GM23338 (cell line): Measurements from ENCODE around the gene PITPNC1. TPM values are rescaled to one million over a fixed set of nuclear protein-coding genes. Genes with fewer than 3 reads are reported as not detected.

Source experiments
- ATAC-seq: fragments of 200-7000 bp; cut with Tn5 transposase; 3 replicates; pipeline ENCODE4 v1.9.1; 2020
- DNase-seq: peaks from one replicate; pipeline ENCODE4 v3.0.0-alpha.2; 2015; ENCODE audit warnings: low spot score
- H2AFZ ChIP-seq: fragments of 200-600 bp; sonication (generic); 2 replicates; pipeline ENCODE4 v1.8.0; 2016; ENCODE audit warnings: antibody characterized with exemption, mild to moderate bottlenecking, moderate library complexity
- H3F3A ChIP-seq: fragments of 200-600 bp; sonication (generic); replicated peaks from 2 replicates; pipeline ENCODE4 v1.8.0; 2017; ENCODE audit warnings: antibody characterized with exemption, mixed run types, low read depth
- H3K27ac ChIP-seq: fragments of 200-600 bp; sonication (generic); 2 replicates; pipeline ENCODE4 v1.6.1; 2016; ENCODE audit warnings: low read depth
- H3K27me3 ChIP-seq: fragments of 200-600 bp; sonication (generic); 2 replicates; pipeline ENCODE4 v1.8.0; 2016; ENCODE audit warnings: mild to moderate bottlenecking, mixed run types, moderate library complexity; ENCODE audit not compliant: insufficient read depth
- H3K36me3 ChIP-seq: fragments of 200-600 bp; sonication (generic); 2 replicates; pipeline ENCODE4 v1.8.0; 2016; ENCODE audit warnings: mild to moderate bottlenecking; ENCODE audit not compliant: insufficient read depth
- H3K4me1 ChIP-seq: fragments of 200-600 bp; sonication (generic); 2 replicates; pipeline ENCODE4 v1.8.0; 2016; ENCODE audit warnings: mild to moderate bottlenecking, moderate library complexity; ENCODE audit not compliant: insufficient read depth
- H3K4me2 ChIP-seq: fragments of 200-600 bp; sonication (generic); 2 replicates; pipeline ENCODE4 v1.7.1; 2017; ENCODE audit warnings: mixed run types
- H3K4me3 ChIP-seq: fragments of 200-600 bp; sonication (generic); 2 replicates; pipeline ENCODE4 v1.6.1; 2016; ENCODE audit warnings: mixed run types
- H3K79me2 ChIP-seq: fragments of 200-600 bp; sonication (generic); replicated peaks from 2 replicates; pipeline ENCODE4 v1.8.0; 2017; ENCODE audit warnings: mild to moderate bottlenecking; ENCODE audit not compliant: insufficient read depth
- H3K9me2 ChIP-seq: fragments of 200-600 bp; sonication (generic); 2 replicates; pipeline ENCODE4 v1.8.0; 2017; ENCODE audit not compliant: insufficient read depth
- H4K20me1 ChIP-seq: fragments of 200-600 bp; sonication (generic); replicated peaks from 2 replicates; pipeline ENCODE4 v1.8.0; 2017; ENCODE audit warnings: mild to moderate bottlenecking; ENCODE audit not compliant: insufficient read depth
- H3K27ac Mint-ChIP-seq: 2 replicates; pipeline ENCODE4 v1.8.0; 2020; ENCODE audit warnings: inconsistent platforms, mild to moderate bottlenecking, moderate library complexity, mixed read lengths
- H3K27me3 Mint-ChIP-seq: 3 replicates; pipeline ENCODE4 v1.8.0; 2022; ENCODE audit warnings: low read depth, mild to moderate bottlenecking, moderate library complexity, mixed read lengths, inconsistent platforms; ENCODE audit not compliant: insufficient read depth, poor library complexity
- H3K36me3 Mint-ChIP-seq: 3 replicates; pipeline ENCODE4 v1.8.0; 2021; ENCODE audit warnings: low read depth, mild to moderate bottlenecking, inconsistent platforms, moderate library complexity, mixed read lengths
- H3K4me1 Mint-ChIP-seq: 3 replicates; pipeline ENCODE4 v1.8.0; 2020; ENCODE audit warnings: mild to moderate bottlenecking, inconsistent platforms, mixed read lengths
- H3K4me3 Mint-ChIP-seq: 3 replicates; pipeline ENCODE4 v1.8.0; 2021; ENCODE audit warnings: moderate library complexity, mild to moderate bottlenecking, inconsistent platforms, mixed read lengths
- H3K9me3 Mint-ChIP-seq: 3 replicates; pipeline ENCODE4 v1.8.0; 2020; ENCODE audit warnings: moderate library complexity, mild to moderate bottlenecking, inconsistent platforms, mixed read lengths
- EZH2 ChIP-seq: fragments of 200-600 bp; sonication (generic); IDR thresholded peaks from one replicate; pipeline ENCODE4 v1.8.0; 2017; ENCODE audit warnings: antibody characterized with exemption, mild to moderate bottlenecking, low read depth; ENCODE audit not compliant: unreplicated experiment
- EZH2phosphoT487 ChIP-seq: fragments of 200-600 bp; sonication (generic); IDR thresholded peaks from one replicate; pipeline ENCODE4 v1.8.1; 2018; ENCODE audit warnings: antibody characterized with exemption; ENCODE audit not compliant: unreplicated experiment
- JUNB ChIP-seq: IDR thresholded peaks from one replicate; pipeline ENCODE4 v1.6.1; 2016; ENCODE audit warnings: antibody characterized with exemption; ENCODE audit not compliant: unreplicated experiment
- NANOG ChIP-seq: IDR thresholded peaks from 2 replicates; pipeline ENCODE4 v1.6.1; 2016; ENCODE audit warnings: antibody characterized with exemption, borderline replicate concordance
- POLR2AphosphoS5 ChIP-seq: IDR thresholded peaks from 2 replicates; pipeline ENCODE4 v1.6.1; 2016; ENCODE audit warnings: antibody characterized with exemption, low read depth
- STAT1 ChIP-seq: IDR thresholded peaks from one replicate; pipeline ENCODE4 v1.6.1; 2016; ENCODE audit warnings: antibody characterized with exemption; ENCODE audit not compliant: unreplicated experiment
- ZNF114 ChIP-seq: fragments of 250-450 bp; sonication (Bioruptor Pico); IDR thresholded peaks from 2 replicates; pipeline ENCODE4 v1.5.0; 2020; ENCODE audit warnings: mild to moderate bottlenecking, moderate library complexity
- ZNF331 ChIP-seq: fragments of 250-450 bp; sonication (Bioruptor Pico); IDR thresholded peaks from 2 replicates; pipeline ENCODE4 v1.5.0; 2020; ENCODE audit warnings: low read depth, mild to moderate bottlenecking, moderate library complexity
- polyA plus RNA-seq: library from polyadenylated mRNA; unstranded; fragments of >200 nt; fragmentation: Nextera tagmentation; extraction: Ambion mirVana; gene quantifications from 2 replicates; pipeline ENCODE4 v1.2.1, GENCODE V29; 2016
- total RNA-seq: library from RNA; depleted of rRNA; stranded (reverse); fragments of >200 nt; shearing (Covaris generic); gene quantifications from 2 replicates; pipeline ENCODE4 v1.2.3, GENCODE V29; 2014
- TF ChIP-seq, protein P1 (sequence below): IDR thresholded peaks from one replicate; pipeline ENCODE4 v1.6.1; 2018; ENCODE audit warnings: antibody characterized with exemption; ENCODE audit not compliant: unreplicated experiment
- TF ChIP-seq, protein P2 (sequence below): fragments of 250-450 bp; sonication (Bioruptor Pico); IDR thresholded peaks from 2 replicates; pipeline ENCODE4 v1.5.0; 2020; ENCODE audit warnings: mild to moderate bottlenecking, moderate library complexity
- TF ChIP-seq, protein P3 (sequence below): IDR thresholded peaks from 2 replicates; pipeline ENCODE4 v1.6.1; 2016; ENCODE audit warnings: antibody characterized with exemption

The PITPNC1 gene
- total and polyA plus RNA-seq, 2 experiments from 2014 or later: 23.0 to 32.6 TPM

DNA sequence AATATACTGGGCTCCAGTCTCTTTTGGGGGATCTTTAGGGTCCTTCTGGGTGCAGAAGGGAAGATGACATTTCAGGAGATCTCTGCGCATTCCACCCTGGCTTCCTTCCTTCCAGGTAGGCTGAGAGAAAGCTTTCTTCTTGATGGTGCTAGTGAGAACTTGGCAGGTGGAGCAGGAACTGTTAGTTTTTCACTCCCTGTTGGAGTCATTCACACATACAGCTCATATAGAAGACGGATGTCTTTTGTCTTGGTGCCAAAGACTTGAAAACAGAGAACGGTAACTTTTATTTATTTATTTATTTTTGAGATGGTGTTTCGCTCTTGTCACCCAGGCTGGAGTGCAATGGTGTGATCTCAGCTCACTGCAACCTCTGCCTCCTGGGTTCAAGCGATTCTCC, 43.9 kb downstream of the PITPNC1 start:
- H3K9me3 Mint-ChIP-seq: no peaks in the 10 kb centered on the region
- 0 out of 2 replicates have a peak, but pooled peaks cover 3% of the 10 kb centered on the region for H3K36me3 ChIP-seq
- peaks cover 80% of the 10 kb centered on the region for H3K79me2 ChIP-seq
- H3K9me2 ChIP-seq: 0 out of 2 replicates have a peak, but pooled peaks cover 5% of the 10 kb centered on the region
- peaks cover 6% of the 10 kb centered on the region for H3K27me3 Mint-ChIP-seq
- DNase-seq (no peak), ATAC-seq (no peak)
- H3K4me2 ChIP-seq: no peak overlapping the region
- H4K20me1 ChIP-seq: peaks cover 35% of the 10 kb centered on the region
- H3K4me3 ChIP-seq: no peak overlapping the region
- H3K4me1 Mint-ChIP-seq: peaks cover 24% of the 10 kb centered on the region
- H3K27me3 ChIP-seq: no peaks in the 10 kb centered on the region
- no peak for TF ChIP-seq STAT1
- TF ChIP-seq, protein P1, sequence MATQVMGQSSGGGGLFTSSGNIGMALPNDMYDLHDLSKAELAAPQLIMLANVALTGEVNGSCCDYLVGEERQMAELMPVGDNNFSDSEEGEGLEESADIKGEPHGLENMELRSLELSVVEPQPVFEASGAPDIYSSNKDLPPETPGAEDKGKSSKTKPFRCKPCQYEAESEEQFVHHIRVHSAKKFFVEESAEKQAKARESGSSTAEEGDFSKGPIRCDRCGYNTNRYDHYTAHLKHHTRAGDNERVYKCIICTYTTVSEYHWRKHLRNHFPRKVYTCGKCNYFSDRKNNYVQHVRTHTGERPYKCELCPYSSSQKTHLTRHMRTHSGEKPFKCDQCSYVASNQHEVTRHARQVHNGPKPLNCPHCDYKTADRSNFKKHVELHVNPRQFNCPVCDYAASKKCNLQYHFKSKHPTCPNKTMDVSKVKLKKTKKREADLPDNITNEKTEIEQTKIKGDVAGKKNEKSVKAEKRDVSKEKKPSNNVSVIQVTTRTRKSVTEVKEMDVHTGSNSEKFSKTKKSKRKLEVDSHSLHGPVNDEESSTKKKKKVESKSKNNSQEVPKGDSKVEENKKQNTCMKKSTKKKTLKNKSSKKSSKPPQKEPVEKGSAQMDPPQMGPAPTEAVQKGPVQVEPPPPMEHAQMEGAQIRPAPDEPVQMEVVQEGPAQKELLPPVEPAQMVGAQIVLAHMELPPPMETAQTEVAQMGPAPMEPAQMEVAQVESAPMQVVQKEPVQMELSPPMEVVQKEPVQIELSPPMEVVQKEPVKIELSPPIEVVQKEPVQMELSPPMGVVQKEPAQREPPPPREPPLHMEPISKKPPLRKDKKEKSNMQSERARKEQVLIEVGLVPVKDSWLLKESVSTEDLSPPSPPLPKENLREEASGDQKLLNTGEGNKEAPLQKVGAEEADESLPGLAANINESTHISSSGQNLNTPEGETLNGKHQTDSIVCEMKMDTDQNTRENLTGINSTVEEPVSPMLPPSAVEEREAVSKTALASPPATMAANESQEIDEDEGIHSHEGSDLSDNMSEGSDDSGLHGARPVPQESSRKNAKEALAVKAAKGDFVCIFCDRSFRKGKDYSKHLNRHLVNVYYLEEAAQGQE: no peak
- TF ChIP-seq JUNB: no peak
- TF ChIP-seq NANOG: no peak
- no peak for TF ChIP-seq EZH2phosphoT487
- TF ChIP-seq, protein P2, sequence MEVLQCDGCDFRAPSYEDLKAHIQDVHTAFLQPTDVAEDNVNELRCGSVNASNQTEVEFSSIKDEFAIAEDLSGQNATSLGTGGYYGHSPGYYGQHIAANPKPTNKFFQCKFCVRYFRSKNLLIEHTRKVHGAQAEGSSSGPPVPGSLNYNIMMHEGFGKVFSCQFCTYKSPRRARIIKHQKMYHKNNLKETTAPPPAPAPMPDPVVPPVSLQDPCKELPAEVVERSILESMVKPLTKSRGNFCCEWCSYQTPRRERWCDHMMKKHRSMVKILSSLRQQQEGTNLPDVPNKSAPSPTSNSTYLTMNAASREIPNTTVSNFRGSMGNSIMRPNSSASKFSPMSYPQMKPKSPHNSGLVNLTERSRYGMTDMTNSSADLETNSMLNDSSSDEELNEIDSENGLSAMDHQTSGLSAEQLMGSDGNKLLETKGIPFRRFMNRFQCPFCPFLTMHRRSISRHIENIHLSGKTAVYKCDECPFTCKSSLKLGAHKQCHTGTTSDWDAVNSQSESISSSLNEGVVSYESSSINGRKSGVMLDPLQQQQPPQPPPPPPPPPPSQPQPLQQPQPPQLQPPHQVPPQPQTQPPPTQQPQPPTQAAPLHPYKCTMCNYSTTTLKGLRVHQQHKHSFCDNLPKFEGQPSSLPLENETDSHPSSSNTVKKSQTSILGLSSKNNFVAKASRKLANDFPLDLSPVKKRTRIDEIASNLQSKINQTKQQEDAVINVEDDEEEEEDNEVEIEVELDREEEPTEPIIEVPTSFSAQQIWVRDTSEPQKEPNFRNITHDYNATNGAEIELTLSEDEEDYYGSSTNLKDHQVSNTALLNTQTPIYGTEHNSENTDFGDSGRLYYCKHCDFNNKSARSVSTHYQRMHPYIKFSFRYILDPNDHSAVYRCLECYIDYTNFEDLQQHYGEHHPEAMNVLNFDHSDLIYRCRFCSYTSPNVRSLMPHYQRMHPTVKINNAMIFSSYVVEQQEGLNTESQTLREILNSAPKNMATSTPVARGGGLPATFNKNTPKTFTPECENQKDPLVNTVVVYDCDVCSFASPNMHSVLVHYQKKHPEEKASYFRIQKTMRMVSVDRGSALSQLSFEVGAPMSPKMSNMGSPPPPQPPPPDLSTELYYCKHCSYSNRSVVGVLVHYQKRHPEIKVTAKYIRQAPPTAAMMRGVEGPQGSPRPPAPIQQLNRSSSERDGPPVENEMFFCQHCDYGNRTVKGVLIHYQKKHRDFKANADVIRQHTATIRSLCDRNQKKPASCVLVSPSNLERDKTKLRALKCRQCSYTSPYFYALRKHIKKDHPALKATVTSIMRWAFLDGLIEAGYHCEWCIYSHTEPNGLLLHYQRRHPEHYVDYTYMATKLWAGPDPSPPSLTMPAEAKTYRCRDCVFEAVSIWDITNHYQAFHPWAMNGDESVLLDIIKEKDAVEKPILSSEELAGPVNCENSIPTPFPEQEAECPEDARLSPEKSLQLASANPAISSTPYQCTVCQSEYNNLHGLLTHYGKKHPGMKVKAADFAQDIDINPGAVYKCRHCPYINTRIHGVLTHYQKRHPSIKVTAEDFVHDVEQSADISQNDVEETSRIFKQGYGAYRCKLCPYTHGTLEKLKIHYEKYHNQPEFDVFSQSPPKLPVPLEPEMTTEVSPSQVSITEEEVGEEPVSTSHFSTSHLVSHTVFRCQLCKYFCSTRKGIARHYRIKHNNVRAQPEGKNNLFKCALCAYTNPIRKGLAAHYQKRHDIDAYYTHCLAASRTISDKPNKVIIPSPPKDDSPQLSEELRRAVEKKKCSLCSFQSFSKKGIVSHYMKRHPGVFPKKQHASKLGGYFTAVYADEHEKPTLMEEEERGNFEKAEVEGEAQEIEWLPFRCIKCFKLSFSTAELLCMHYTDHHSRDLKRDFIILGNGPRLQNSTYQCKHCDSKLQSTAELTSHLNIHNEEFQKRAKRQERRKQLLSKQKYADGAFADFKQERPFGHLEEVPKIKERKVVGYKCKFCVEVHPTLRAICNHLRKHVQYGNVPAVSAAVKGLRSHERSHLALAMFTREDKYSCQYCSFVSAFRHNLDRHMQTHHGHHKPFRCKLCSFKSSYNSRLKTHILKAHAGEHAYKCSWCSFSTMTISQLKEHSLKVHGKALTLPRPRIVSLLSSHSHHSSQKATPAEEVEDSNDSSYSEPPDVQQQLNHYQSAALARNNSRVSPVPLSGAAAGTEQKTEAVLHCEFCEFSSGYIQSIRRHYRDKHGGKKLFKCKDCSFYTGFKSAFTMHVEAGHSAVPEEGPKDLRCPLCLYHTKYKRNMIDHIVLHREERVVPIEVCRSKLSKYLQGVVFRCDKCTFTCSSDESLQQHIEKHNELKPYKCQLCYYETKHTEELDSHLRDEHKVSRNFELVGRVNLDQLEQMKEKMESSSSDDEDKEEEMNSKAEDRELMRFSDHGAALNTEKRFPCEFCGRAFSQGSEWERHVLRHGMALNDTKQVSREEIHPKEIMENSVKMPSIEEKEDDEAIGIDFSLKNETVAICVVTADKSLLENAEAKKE (CRISPR knock-in tag): no peak
- TF ChIP-seq, protein P3, sequence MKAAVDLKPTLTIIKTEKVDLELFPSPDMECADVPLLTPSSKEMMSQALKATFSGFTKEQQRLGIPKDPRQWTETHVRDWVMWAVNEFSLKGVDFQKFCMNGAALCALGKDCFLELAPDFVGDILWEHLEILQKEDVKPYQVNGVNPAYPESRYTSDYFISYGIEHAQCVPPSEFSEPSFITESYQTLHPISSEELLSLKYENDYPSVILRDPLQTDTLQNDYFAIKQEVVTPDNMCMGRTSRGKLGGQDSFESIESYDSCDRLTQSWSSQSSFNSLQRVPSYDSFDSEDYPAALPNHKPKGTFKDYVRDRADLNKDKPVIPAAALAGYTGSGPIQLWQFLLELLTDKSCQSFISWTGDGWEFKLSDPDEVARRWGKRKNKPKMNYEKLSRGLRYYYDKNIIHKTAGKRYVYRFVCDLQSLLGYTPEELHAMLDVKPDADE: no peak
- no peak for TF ChIP-seq EZH2
- TF ChIP-seq POLR2AphosphoS5: no peak
- TF ChIP-seq ZNF331 (CRISPR knock-in tag): no peak
- no peak for TF ChIP-seq ZNF114 (CRISPR knock-in tag)
- H2AFZ ChIP-seq: no peak overlapping the region
- H3F3A ChIP-seq: 0 out of 2 replicates have a peak, but pooled peaks cover 4% of the 10 kb centered on the region
- no peak overlapping the region for H3K4me3 Mint-ChIP-seq
- H3K27ac ChIP-seq: no peak overlapping the region; the same call in 1 of the 2 replicates
- peaks cover 25% of the 10 kb centered on the region for H3K4me1 ChIP-seq
- H3K27ac Mint-ChIP-seq: no peak overlapping the region
- peaks cover 7% of the 10 kb centered on the region; the same call in 2 of the 3 replicates for H3K36me3 Mint-ChIP-seq
